Measurements from ENCODE around the gene COQ8B.
"Not testable (repeated sequence)": the region's sequence is repeated elsewhere in the genome, so short reads cannot be mapped to it uniquely, and the experiment has no call there.

COQ8B gene

GRCh38 chr19:40663695-40664692 is 52.7 kb downstream of the COQ8B start:
- DNase-seq = peak in 2 of 4 experiments; percentile 68 to 84

- peak; percentile 89 to 94 (median 92) for DNase-seq
These were observed 53.6 kb downstream of the COQ8B start for GRCh38 chr19:40662925-40663694.

DNA sequence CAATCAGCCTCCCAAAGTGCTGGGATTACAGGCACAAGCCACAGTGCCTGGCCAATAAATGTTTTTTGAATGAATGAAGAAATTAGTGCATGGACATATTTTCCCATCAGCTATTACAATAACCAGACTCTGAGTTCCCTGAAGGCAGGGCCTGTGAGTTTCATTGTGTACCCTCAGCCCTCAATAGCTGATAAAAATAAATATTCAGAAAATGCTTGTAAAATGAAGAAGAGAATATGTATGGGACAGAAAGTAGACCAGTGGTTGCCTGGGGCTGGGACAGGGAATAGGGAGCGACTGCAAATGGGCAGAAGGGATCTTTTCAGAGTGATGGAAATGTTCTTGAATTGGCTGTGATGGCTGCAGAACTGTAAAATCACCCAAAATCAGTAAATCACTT is 55.1 kb downstream of the COQ8B start:
- no peak for DNase-seq

DNA sequence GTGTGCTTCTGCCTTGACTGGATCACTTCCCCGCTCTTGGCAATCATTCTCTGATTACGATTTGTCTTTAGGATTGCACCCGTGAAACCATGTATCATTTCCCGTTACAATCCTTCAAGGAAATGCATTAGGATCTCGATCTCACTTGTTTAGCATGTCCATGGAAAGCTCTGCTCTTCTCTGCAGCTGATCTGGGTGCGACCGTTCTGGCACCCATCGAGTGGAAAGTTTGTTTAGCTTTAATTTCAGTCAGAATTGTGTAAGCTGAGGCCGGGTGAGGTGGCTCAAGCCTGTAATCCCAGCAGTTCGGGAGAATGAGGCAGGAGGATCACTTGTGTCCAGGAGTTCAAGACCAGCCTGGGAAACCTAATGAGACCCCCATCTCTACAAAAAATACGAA is 57.1 kb downstream of the COQ8B start:
- DNase-seq = no peak

GRCh38 chr19:40659116-40659515 is 57.6 kb downstream of the COQ8B start:
- no peak for DNase-seq

DNA sequence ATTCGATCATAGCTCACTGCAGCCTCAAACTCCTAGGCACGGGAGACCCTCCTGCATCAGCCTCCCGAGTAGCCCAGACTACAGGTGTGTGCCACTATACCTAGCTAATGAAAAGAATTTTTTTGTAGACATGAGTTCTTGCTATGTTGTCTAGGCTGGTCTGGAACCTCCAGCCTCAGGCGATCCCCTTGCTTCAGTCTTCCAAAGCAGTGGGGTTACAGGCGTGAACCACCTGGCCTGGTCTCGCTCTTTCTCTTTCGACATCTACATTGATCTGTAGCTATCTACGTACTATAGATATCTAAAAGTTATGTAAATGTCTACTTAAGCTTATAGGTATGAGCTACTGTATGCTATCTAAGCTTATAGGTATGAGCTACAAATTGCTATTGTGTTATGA is 58.7 kb downstream of the COQ8B start:
- no peak for DNase-seq

GRCh38 chr19:40655684-40656083 is 61.0 kb downstream of the COQ8B start:
- not testable (repeated sequence) for DNase-seq

- not testable (repeated sequence) for DNase-seq
These were observed 64.4 kb downstream of the COQ8B start for GRCh38 chr19:40652303-40652702.

DNA sequence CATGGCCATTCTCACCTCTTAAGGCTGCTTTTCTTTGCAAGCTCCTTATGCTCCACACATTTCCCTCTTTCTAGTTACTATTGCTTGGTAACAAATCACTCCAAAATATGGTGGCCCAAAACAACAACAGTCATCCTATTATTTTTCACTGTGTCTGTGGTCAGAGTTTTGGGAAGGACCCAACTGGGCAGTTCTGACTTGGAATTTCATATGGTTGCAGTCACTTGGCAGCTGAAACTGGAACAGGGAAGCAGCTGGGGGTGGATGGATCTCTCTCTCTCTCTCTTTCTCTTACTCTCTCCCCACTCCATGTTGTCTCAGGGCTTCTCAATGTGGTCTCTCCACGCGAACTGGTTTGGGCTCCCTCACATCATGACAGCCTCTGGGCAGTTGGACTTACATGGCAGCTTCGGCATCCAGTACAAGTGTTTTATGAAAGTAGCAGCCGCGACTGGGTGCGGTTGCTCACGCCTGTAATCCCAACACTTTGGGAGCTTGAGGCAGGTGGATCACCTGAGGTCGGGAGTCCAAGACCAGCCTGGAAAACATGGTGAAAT is 65.9 kb downstream of the COQ8B start:
- no peak for DNase-seq

DNA sequence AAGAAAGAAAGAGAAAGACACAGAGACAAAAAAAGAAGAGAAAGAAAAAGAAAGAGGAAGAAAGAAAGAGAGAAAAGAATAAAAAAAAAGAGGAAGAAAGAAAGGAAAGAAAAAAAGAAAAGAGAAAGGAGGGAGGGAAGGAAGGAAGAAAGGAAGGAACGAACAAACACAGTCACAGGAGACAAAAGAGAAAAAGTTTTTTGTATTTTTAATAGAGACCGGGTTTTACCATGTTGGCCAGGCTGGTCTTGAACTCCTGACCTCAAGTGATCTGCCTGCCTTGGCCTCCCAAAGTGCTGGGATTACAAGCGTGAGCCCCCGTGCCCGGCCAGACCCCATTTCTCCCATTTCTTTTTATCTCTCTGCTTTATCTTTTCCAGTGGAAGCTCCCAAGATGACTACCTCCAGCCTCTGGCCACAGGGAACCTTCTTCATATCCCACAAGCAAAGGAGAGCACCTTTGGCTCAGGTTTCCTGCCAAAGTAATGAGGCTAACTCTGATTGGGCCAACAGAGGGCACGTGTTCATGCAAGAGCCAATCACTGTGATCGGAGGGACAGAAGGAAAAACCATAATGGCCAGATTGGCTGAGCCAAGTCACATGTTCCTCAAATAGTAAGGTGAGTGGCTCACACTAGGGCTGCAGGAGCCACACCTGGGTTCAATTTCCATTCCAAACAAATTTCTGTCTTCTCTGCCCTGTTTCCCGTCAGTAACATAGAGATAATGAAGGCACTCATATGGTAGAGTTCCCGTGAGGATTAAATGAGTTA is 66.6 kb downstream of the COQ8B start:
- not testable (repeated sequence) for DNase-seq

DNA sequence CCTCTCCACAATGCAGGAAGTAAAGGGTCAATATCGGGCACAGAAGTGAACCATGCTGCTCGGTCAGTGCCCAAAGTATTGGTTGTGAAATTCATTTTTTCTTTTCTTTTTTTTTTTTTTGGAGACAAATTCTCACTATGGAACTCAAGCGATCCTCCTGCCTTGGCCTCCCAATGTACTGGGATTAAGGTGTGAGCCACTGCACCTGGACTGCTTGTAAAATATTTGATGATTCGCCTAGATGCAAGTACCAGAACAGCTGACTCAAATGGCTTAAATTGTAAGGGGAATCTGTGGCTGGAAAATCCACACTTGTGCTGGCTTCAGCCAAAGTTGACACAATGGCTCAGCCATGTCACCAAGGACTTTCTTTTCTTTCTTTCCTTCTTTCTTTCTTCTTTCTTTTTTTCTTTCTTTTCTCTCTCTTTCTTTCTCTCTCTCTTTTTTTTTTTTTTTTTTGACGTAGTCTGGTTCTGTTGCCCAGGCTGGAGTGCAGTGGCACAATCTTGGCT is 69.9 kb downstream of the COQ8B start:
- DNase-seq = no peak

DNA sequence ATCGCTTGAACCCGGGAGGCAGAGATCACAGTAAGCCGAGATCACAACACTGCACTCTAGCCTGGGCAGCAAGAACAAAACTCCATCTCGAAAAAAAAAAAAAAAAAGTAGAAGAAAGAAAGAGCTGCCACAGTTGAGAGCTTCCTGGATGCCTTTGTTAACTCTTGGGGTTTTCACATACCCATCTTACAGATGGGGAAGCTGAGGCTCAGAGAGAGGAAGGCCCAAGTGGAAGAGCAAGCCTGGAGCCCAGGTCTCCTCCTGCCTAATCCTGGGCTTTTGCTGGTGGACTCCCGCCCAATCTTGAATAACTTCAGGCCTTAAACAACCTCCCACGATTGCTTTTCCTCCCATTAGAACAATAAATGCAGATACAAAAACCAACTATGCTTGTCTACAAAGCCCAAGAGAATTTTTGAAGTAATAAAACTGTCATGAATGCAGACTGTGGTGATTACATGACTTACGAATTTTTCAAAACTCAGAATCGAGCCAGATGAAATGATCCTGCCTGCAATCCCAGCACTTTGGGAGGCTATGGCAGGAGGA is 73.9 kb downstream of the COQ8B start:
- no peak for DNase-seq

DNA sequence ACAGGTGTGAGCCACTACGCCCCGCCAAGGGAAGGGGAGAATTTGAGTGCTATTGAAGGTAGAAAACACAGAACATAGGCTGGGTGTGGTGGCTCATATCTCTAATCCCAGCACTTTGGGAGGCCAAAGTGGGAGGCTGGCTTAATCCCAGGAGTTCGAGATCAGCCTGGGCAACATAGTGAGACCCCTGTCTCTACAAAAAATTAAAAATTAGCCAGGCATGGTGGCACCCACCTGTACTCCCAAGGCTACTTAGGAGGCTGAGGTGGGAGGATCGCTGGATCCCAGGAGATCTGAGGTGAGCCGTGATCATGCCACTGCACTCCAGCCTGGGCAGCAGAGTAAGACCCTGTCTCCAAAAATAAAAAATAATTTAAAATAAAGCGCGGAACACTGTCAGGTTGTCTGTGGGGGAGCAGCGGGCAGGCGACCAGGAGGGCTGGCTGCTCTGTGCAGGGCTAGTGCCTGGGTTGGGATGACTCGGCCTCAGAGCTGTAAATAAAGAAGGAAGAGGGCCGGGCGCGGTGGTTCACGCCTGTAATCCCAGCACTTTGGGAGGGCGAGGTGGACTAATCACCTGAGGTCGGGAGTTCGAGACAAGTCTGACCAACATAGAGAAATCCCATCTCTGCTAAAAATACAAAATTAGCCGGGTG is 74.5 kb downstream of the COQ8B start:
- no peak for DNase-seq

All from suppressor macrophage (primary cell).